Neutrophil (primary cell): ENCODE results near the gene MAEA.

Source experiments
- H3K27ac ChIP-seq: fragments of 200-600 bp; sonication (generic); 2 replicates; pipeline ENCODE4 v1.5.1; 2016; ENCODE audit warnings: mild to moderate bottlenecking, moderate library complexity
- H3K27me3 ChIP-seq: fragments of 200-600 bp; sonication (generic); 2 replicates; pipeline ENCODE4 v1.6.0; 2016; ENCODE audit warnings: mild to moderate bottlenecking
- H3K36me3 ChIP-seq: fragments of 200-600 bp; sonication (generic); 2 replicates; pipeline ENCODE4 v1.5.1; 2017
- H3K4me1 ChIP-seq, 2 experiments: fragments of 200-600 bp in 1 of 2; sonication (generic) in 1 of 2; 1 replicate in 1 of 2; 2 replicates in 1 of 2; pipeline versions ENCODE4 v1.5.1 to v1.6.1; 2013 to 2016; ENCODE audit warnings: low read depth in 1 of 2, low read length in 1 of 2, mild to moderate bottlenecking in 1 of 2, moderate library complexity in 1 of 2; ENCODE audit not compliant: control insufficient read depth in 1 of 2, insufficient read depth in 1 of 2
- H3K4me3 ChIP-seq, 2 experiments: fragments of 200-600 bp in 1 of 2; sonication (generic) in 1 of 2; 1 replicate in 1 of 2; 2 replicates in 1 of 2; pipeline ENCODE4 v1.5.1; 2013 to 2016; ENCODE audit warnings: low read depth in 1 of 2, low read length in 1 of 2, mild to moderate bottlenecking in 1 of 2, moderate library complexity in 1 of 2
- H3K9me3 ChIP-seq: fragments of 200-600 bp; sonication (generic); 2 replicates; pipeline ENCODE4 v1.5.1; 2016
- TF ChIP-seq, protein P1 (sequence below): fragments of 200-600 bp; sonication (generic); IDR thresholded peaks from 2 replicates; pipeline ENCODE4 v1.5.1; 2016; ENCODE audit warnings: antibody characterized with exemption

The MAEA gene

DNA sequence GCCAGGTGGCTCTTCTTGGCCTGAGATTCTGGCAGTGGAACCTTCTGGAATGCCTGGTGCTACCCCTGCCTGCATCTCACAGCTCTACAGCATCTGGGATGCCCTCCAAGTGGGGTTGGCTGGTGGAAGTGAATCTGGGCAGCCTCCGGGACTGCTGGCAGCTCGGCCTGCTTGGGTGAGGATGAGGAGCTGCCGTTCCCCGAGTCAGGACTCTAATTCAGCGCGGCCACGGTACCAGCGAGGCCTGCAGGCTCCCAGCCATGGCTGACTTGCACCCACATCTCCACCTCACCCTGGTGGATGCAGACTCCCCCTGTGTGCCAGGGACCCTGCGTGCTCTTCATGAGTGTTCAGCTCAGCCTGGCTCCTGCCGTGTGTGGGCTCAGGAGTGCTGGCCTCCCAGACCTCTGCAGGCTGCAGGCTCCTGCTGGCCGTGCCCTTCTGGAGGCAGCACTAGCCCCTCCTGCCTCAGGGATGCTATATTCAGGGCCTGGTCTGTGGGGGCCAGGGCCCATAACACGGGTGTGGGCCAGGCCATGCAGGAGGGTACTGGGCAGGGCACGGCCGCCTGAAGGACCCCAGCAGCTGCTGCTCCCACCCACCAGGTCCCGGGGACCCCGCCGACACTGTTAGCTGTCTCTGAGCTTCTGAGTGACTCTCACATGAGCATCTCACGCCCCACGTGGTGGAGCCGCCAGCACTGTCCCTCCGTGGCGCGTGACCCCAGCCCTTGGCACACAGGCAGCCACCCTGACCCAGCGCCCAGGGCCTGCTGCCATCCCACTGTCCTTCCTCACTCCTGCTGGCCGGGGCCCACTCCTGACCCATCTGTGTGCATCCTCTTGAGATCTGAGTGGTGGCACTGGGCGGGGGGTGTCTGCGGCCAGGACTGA is 67.9 kb downstream of the MAEA start:
- Histone ChIP-seq H3K9me3 (no peaks in the 10 kb centered on the region), H3K27ac (no peak overlapping the region), H3K36me3 (peaks cover 90% of the 10 kb centered on the region), H3K4me3 (no peak overlapping the region), H3K27me3 (no peaks in the 10 kb centered on the region), H3K4me1 (no peaks in the 10 kb centered on the region)
- TF ChIP-seq, protein P1, sequence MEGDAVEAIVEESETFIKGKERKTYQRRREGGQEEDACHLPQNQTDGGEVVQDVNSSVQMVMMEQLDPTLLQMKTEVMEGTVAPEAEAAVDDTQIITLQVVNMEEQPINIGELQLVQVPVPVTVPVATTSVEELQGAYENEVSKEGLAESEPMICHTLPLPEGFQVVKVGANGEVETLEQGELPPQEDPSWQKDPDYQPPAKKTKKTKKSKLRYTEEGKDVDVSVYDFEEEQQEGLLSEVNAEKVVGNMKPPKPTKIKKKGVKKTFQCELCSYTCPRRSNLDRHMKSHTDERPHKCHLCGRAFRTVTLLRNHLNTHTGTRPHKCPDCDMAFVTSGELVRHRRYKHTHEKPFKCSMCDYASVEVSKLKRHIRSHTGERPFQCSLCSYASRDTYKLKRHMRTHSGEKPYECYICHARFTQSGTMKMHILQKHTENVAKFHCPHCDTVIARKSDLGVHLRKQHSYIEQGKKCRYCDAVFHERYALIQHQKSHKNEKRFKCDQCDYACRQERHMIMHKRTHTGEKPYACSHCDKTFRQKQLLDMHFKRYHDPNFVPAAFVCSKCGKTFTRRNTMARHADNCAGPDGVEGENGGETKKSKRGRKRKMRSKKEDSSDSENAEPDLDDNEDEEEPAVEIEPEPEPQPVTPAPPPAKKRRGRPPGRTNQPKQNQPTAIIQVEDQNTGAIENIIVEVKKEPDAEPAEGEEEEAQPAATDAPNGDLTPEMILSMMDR: no peak

DNA sequence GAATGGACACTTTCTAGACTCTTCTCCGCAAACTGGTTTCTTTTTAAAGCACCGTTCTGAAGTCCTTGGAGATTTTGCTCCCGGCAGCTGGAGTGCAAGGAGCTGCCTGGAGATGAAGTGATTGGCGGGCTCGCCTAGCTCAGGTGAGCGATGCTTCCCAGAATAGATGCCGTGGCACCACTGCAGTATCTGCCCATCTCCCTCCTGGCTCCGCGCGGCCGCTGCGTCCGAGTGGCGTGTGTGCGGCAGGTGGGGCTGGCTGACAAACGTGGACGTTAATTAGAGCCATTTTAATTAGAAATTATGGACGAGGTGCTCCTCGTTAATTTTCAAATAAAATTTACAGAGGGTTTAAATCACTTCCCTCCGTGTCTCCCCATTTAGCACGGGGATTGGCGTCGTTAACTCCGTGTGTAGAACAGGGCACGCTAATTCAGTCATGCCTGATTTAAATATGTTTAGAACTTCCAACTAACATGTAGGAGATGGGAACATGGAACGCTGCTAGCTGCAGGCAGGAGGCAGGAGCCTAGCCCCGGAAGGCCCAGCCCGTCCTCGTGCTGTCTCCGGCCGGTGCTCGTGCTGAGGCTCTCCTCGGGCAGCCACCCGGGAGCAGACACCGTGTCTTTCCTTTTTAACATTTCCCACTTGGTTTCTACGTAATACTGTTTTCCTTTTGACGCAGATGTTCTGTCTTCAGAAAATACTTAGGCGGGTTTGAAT is 68.9 kb downstream of the MAEA start:
- H3K9me3 ChIP-seq: no peaks in the 10 kb centered on the region
- H3K4me3 ChIP-seq: no peak overlapping the region
- TF ChIP-seq, protein P1: no peak
- no peak overlapping the region for H3K27ac ChIP-seq
- H3K4me1 ChIP-seq: no peaks in the 10 kb centered on the region
- H3K36me3 ChIP-seq: peaks cover 86% of the 10 kb centered on the region
- H3K27me3 ChIP-seq: no peaks in the 10 kb centered on the region

DNA sequence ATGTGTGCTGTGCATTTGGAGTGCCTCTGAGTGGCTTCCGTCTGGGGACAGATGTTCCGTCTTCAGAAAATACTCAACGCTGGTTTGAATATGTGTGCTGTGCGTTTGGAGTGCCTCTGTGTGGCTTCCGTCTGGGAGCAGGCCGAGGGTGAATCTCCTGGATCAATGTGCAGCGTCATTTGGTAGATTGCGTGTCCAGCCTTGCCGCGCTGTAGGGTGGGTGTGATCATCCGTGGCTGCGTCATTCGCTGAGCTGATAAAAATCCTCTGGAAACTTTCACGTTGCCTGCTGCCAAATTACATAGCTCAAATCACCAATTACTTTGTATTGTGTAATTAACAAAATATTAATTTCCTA is 69.4 kb downstream of the MAEA start:
- H3K27ac ChIP-seq: no peak overlapping the region
- TF ChIP-seq, protein P1: no peak
- no peaks in the 10 kb centered on the region for H3K27me3 ChIP-seq
- no peaks in the 10 kb centered on the region for H3K9me3 ChIP-seq
- peaks cover 80% of the 10 kb centered on the region for H3K36me3 ChIP-seq
- no peaks in the 10 kb centered on the region for H3K4me1 ChIP-seq
- H3K4me3 ChIP-seq: no peak overlapping the region

DNA sequence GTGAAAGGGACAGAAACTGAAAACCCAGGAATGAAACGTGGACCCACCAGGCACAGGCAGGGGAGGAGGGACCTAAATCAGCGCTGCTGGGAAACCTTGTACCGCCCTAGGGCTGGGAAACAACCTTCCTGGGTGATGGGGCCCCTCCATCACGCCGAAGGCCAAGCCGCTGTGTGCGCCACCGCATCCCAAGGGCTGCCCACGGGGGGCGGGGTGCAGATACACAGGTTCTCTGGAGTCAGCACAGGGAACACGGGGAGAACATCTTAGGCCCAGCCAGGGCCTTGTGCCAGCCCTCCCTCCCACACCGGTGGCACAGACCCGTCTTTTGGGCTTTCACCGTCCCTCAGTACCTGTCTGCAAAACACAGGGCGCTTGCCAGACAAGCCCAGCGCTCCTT is 70.3 kb downstream of the MAEA start:
- H3K27ac ChIP-seq: no peak overlapping the region
- H3K36me3 ChIP-seq: peaks cover 77% of the 10 kb centered on the region
- no peaks in the 10 kb centered on the region for H3K4me1 ChIP-seq
- no peak overlapping the region for H3K4me3 ChIP-seq
- H3K9me3 ChIP-seq: no peaks in the 10 kb centered on the region
- H3K27me3 ChIP-seq: no peaks in the 10 kb centered on the region
- TF ChIP-seq, protein P1: no peak

DNA sequence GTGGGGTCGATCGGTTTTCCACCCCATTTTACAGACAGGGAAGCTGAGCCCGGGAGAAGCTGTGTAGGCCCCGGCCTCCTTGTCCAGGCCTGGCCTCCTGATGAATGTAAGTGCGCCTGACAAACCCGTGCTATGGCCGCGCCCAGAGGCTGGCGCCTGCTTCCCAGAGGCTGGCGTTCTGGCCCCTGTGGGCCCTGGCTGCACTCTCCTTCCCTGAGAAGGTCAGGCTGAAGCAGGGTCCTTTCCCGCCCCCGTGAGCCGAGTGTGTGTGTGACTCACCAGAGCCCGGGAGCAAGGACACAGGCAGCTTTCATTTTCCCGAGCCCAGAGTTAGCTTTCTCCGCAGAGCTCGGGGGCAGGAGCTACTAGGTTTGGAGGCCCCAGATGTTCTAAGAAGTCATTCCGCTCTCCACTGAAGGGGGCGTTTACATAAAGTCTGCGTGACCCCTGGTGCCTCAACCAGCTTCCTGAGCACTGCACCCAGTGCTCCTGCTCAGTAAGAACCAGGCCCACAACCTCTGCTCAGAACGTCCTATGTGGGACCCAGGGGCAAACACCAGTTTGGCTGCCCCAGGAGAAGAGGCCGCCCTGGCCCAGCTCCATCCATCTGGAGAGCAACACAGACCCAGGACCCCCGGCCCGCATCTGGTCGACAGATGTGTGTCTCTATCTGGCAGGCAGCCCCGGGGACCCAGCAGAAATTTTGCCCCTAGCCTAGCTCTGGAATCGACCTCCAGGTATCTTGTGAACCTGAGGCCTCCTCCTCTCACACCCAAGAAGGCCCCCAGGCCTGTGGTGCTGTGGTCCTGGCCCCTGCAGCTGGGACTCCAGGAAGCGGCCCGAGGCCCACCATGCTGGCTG is 71.0 kb downstream of the MAEA start:
- Histone ChIP-seq H3K4me1 (no peaks in the 10 kb centered on the region), H3K9me3 (no peaks in the 10 kb centered on the region), H3K4me3 (no peak overlapping the region), H3K27me3 (no peaks in the 10 kb centered on the region), H3K36me3 (peaks cover 76% of the 10 kb centered on the region), H3K27ac (no peak overlapping the region)
- TF ChIP-seq, protein P1: no peak
